H9 (cell line): ENCODE data around the gene MRM2. TPM values are rescaled to one million over a fixed set of nuclear protein-coding genes. Genes with fewer than 3 reads are reported as not detected.

Source experiments
- DNase-seq: peaks from one replicate; pipeline ENCODE4 v3.0.0-alpha.2; 2017
- H2AFZ ChIP-seq: one replicate; pipeline ENCODE4 v1.6.1; 2013; ENCODE audit warnings: mild to moderate bottlenecking, low read length, control low read depth, moderate library complexity
- H2AK5ac ChIP-seq: 2 replicates; pipeline ENCODE4 v1.6.1; 2013; ENCODE audit warnings: low read length, control low read depth, mixed read lengths; ENCODE audit not compliant: insufficient read length
- H2BK120ac ChIP-seq: one replicate; pipeline ENCODE4 v1.6.1; 2013; ENCODE audit warnings: low read depth, mild to moderate bottlenecking, low read length, control low read depth, inconsistent platforms; ENCODE audit not compliant: poor library complexity, severe bottlenecking
- H2BK12ac ChIP-seq: 2 replicates; pipeline ENCODE4 v1.6.1; 2013; ENCODE audit warnings: low read length, control low read depth, mixed read lengths, low read depth; ENCODE audit not compliant: insufficient read length
- H2BK15ac ChIP-seq: 2 replicates; pipeline ENCODE4 v1.6.1; 2013; ENCODE audit warnings: low read depth, low read length, control low read depth
- H2BK20ac ChIP-seq: one replicate; pipeline ENCODE4 v1.6.1; 2013; ENCODE audit warnings: low read depth, mild to moderate bottlenecking, low read length, control low read depth, inconsistent platforms; ENCODE audit not compliant: poor library complexity, severe bottlenecking
- H2BK5ac ChIP-seq: 2 replicates; pipeline ENCODE4 v1.6.1; 2013; ENCODE audit warnings: low read length, control low read depth, mixed read lengths; ENCODE audit not compliant: insufficient read length
- H3K14ac ChIP-seq: 2 replicates; pipeline ENCODE4 v1.6.1; 2013; ENCODE audit warnings: low read length, control low read depth; ENCODE audit not compliant: insufficient read depth
- H3K18ac ChIP-seq: 2 replicates; pipeline ENCODE4 v1.6.1; 2013; ENCODE audit warnings: low read depth, mild to moderate bottlenecking, mixed read lengths, low read length, control low read depth; ENCODE audit not compliant: insufficient read length
- H3K23ac ChIP-seq: 2 replicates; pipeline ENCODE4 v1.6.1; 2013; ENCODE audit warnings: low read length, control low read depth, mixed read lengths, low read depth; ENCODE audit not compliant: insufficient read length
- H3K23me2 ChIP-seq: 2 replicates; pipeline ENCODE4 v1.6.1; 2013; ENCODE audit warnings: low read depth, mild to moderate bottlenecking, mixed read lengths, low read length, control low read depth; ENCODE audit not compliant: insufficient read length, poor library complexity, severe bottlenecking
- H3K27ac ChIP-seq: 2 replicates; pipeline ENCODE4 v1.5.1; 2013; ENCODE audit warnings: low read length, control low read depth, mixed read lengths, low read depth; ENCODE audit not compliant: insufficient read length
- H3K27me3 ChIP-seq: 2 replicates; pipeline ENCODE4 v1.6.1; 2013; ENCODE audit warnings: low read length, control low read depth, inconsistent platforms; ENCODE audit not compliant: insufficient read depth
- H3K4ac ChIP-seq: 2 replicates; pipeline ENCODE4 v1.6.1; 2013; ENCODE audit warnings: low read depth, mild to moderate bottlenecking, control low read depth, inconsistent platforms, low read length, moderate library complexity
- H3K4me1 ChIP-seq: 2 replicates; pipeline ENCODE4 v1.6.1; 2013; ENCODE audit warnings: low read length, control low read depth, inconsistent platforms; ENCODE audit not compliant: insufficient read depth
- H3K4me2 ChIP-seq: 2 replicates; pipeline ENCODE4 v1.6.1; 2013; ENCODE audit warnings: low read length, control low read depth, mixed read lengths; ENCODE audit not compliant: insufficient read length, insufficient read depth
- H3K56ac ChIP-seq: 2 replicates; pipeline ENCODE4 v1.6.1; 2013; ENCODE audit warnings: low read depth, mild to moderate bottlenecking, mixed read lengths, low read length, control low read depth; ENCODE audit not compliant: insufficient read length
- H3K79me1 ChIP-seq: 2 replicates; pipeline ENCODE4 v1.6.1; 2013; ENCODE audit warnings: low read depth, mild to moderate bottlenecking, moderate library complexity, low read length, control low read depth, inconsistent platforms; ENCODE audit not compliant: insufficient read depth, poor library complexity, severe bottlenecking
- H3K79me2 ChIP-seq: 2 replicates; pipeline ENCODE4 v1.6.1; 2013; ENCODE audit warnings: low read length, control low read depth, inconsistent platforms; ENCODE audit not compliant: insufficient read depth
- H3K9ac ChIP-seq: 2 replicates; pipeline ENCODE4 v1.6.1; 2013; ENCODE audit warnings: low read length, control low read depth, mixed read lengths; ENCODE audit not compliant: insufficient read length; ENCODE audit errors: extremely low read depth
- H3K9me3 ChIP-seq: one replicate; pipeline ENCODE4 v1.6.1; 2013; ENCODE audit warnings: low read depth, low read length, inconsistent platforms; ENCODE audit not compliant: control insufficient read depth
- H3T11ph ChIP-seq: one replicate; pipeline ENCODE4 v1.6.1; 2013; ENCODE audit warnings: mild to moderate bottlenecking, low read length, control low read depth, inconsistent platforms
- H4K20me1 ChIP-seq: one replicate; pipeline ENCODE4 v1.6.1; 2013; ENCODE audit not compliant: control insufficient read depth, insufficient read length, insufficient read depth
- H4K5ac ChIP-seq: 2 replicates; pipeline ENCODE4 v1.6.1; 2013; ENCODE audit warnings: low read depth, mild to moderate bottlenecking, mixed read lengths, low read length, control low read depth; ENCODE audit not compliant: insufficient read length
- H4K8ac ChIP-seq: replicated peaks from 2 replicates; pipeline ENCODE4 v1.6.1; 2013; ENCODE audit warnings: low read length, control low read depth, mixed read lengths, low read depth; ENCODE audit not compliant: insufficient read length
- H4K91ac ChIP-seq: 2 replicates; pipeline ENCODE4 v1.6.1; 2013; ENCODE audit warnings: low read depth, mild to moderate bottlenecking, moderate library complexity, mixed read lengths, low read length, control low read depth; ENCODE audit not compliant: insufficient read length
- H3K27ac Mint-ChIP-seq, 3 experiments: 2 replicates in 2 of 3; 3 replicates in 1 of 3; pipeline ENCODE4 v1.8.0; 2020 to 2021; ENCODE audit warnings: mixed read lengths in 3 of 3, mild to moderate bottlenecking in 1 of 3, moderate library complexity in 1 of 3
- H3K27me3 Mint-ChIP-seq: 2 replicates; pipeline ENCODE4 v1.8.0; 2021; ENCODE audit warnings: low read depth, mild to moderate bottlenecking, moderate library complexity, mixed read lengths
- H3K36me3 Mint-ChIP-seq, 3 experiments: 2 replicates in 2 of 3; 3 replicates in 1 of 3; pipeline ENCODE4 v1.8.0; 2020 to 2021; ENCODE audit warnings: low read depth in 3 of 3, mixed read lengths in 3 of 3; ENCODE audit not compliant: insufficient read depth in 1 of 3
- H3K4me1 Mint-ChIP-seq, 2 experiments: 2 replicates each; pipeline ENCODE4 v1.8.0; 2020; ENCODE audit warnings: mixed read lengths in 2 of 2
- H3K4me3 Mint-ChIP-seq, 2 experiments: 2 replicates in 1 of 2; 3 replicates in 1 of 2; pipeline ENCODE4 v1.8.0; 2020 to 2021; ENCODE audit warnings: mild to moderate bottlenecking in 2 of 2, mixed read lengths in 2 of 2, moderate library complexity in 1 of 2
- H3K9me3 Mint-ChIP-seq, 2 experiments: 2 replicates in 1 of 2; 3 replicates in 1 of 2; pipeline ENCODE4 v1.8.0; 2020; ENCODE audit warnings: mild to moderate bottlenecking in 2 of 2, mixed read lengths in 2 of 2, moderate library complexity in 1 of 2
- WGBS: extraction: QIAGEN DNeasy Blood & Tissue Kit; methylation state at CpG from one replicate; pipeline ENCODE4 v1.1.7; 2013; ENCODE audit warnings: missing lambda C conversion rate, low lambda C conversion rate, mixed read lengths; ENCODE audit not compliant: insufficient read length; ENCODE audit errors: extremely low coverage; 5-methylcytosine and 5-hydroxymethylcytosine counted together
- total RNA-seq: library from RNA; stranded (reverse); gene quantifications from 2 replicates; pipeline ENCODE4 v1.2.1, GENCODE V29; 2021
- TF ChIP-seq, protein P1 (sequence below): fragments of 200-600 bp; sonication (generic); conservative IDR thresholded peaks from 3 replicates; pipeline ENCODE4 v1.8.0; 2021; ENCODE audit warnings: antibody characterized with exemption, mild to moderate bottlenecking

MRM2 gene
- total RNA-seq, 1 experiment from 2014 or later: 59.0 TPM

DNA sequence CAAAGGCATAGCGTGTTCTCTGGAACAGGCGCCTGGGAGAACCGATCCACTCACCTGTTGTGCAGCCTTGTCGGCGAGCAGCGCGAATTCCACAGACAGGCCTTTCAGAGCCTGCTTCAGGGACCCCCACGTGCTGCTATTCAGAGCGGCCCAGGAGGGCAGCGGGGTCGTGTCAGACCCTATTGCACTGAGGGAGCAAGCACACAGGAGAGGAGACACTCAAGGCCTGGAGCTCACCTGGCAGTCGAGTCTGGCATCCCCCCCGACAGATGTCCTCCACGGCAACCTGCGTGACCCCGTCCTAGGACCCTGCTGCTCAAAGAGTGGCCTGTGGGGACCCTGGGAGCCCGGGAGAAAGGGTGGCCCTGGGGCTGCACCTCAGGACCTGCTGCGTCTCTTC, 21.2 kb upstream of the MRM2 start:
- DNase-seq: no peak
- H4K8ac ChIP-seq: no peak overlapping the region
- no peak overlapping the region for H2AK5ac ChIP-seq
- no CpG with 5 or more reads among the region's 18 CpGs for WGBS
- TF ChIP-seq, protein P1, sequence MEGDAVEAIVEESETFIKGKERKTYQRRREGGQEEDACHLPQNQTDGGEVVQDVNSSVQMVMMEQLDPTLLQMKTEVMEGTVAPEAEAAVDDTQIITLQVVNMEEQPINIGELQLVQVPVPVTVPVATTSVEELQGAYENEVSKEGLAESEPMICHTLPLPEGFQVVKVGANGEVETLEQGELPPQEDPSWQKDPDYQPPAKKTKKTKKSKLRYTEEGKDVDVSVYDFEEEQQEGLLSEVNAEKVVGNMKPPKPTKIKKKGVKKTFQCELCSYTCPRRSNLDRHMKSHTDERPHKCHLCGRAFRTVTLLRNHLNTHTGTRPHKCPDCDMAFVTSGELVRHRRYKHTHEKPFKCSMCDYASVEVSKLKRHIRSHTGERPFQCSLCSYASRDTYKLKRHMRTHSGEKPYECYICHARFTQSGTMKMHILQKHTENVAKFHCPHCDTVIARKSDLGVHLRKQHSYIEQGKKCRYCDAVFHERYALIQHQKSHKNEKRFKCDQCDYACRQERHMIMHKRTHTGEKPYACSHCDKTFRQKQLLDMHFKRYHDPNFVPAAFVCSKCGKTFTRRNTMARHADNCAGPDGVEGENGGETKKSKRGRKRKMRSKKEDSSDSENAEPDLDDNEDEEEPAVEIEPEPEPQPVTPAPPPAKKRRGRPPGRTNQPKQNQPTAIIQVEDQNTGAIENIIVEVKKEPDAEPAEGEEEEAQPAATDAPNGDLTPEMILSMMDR: no peak
- Mint-ChIP-seq H3K9me3 (peaks cover 5% of the 10 kb centered on the region in 2 experiments; a peak in 4 of 5 replicates), H3K27me3 (no peaks in the 10 kb centered on the region), H3K4me1 (no peaks in the 10 kb centered on the region), H3K4me3 (no peak overlapping the region), H3K27ac (no peak overlapping the region), H3K36me3 (peaks cover 17 to 50% (median 30%) of the 10 kb centered on the region in 3 experiments)
- no peak overlapping the region for H3K4ac ChIP-seq
- no peaks in the 10 kb centered on the region for H3K23me2 ChIP-seq
- H4K5ac ChIP-seq: no peak overlapping the region
- H3K9me3 ChIP-seq: no peaks in the 10 kb centered on the region
- no peak overlapping the region for H4K91ac ChIP-seq
- H2AFZ ChIP-seq: no peak overlapping the region
- no peak overlapping the region for H2BK15ac ChIP-seq
- H3K27me3 ChIP-seq: no peaks in the 10 kb centered on the region
- H3K56ac ChIP-seq: no peak overlapping the region
- H3K9ac ChIP-seq: no peak overlapping the region
- H2BK12ac ChIP-seq: no peak overlapping the region
- H2BK20ac ChIP-seq: no peak overlapping the region
- H3K4me1 ChIP-seq: no peaks in the 10 kb centered on the region
- no peak overlapping the region for H3K23ac ChIP-seq
- H3K18ac ChIP-seq: no peak overlapping the region
- no peaks in the 10 kb centered on the region for H4K20me1 ChIP-seq
- no peaks in the 10 kb centered on the region for H3K79me2 ChIP-seq
- H3K27ac ChIP-seq: no peak overlapping the region
- H3K14ac ChIP-seq: no peak overlapping the region
- H3K4me2 ChIP-seq: no peak overlapping the region
- no peak overlapping the region for H2BK5ac ChIP-seq
- no peak overlapping the region for H3T11ph ChIP-seq
- no peak overlapping the region for H2BK120ac ChIP-seq
- H3K79me1 ChIP-seq: no peaks in the 10 kb centered on the region
